ENCODE measurements around the gene CACFD1.

Gene CACFD1

DNA sequence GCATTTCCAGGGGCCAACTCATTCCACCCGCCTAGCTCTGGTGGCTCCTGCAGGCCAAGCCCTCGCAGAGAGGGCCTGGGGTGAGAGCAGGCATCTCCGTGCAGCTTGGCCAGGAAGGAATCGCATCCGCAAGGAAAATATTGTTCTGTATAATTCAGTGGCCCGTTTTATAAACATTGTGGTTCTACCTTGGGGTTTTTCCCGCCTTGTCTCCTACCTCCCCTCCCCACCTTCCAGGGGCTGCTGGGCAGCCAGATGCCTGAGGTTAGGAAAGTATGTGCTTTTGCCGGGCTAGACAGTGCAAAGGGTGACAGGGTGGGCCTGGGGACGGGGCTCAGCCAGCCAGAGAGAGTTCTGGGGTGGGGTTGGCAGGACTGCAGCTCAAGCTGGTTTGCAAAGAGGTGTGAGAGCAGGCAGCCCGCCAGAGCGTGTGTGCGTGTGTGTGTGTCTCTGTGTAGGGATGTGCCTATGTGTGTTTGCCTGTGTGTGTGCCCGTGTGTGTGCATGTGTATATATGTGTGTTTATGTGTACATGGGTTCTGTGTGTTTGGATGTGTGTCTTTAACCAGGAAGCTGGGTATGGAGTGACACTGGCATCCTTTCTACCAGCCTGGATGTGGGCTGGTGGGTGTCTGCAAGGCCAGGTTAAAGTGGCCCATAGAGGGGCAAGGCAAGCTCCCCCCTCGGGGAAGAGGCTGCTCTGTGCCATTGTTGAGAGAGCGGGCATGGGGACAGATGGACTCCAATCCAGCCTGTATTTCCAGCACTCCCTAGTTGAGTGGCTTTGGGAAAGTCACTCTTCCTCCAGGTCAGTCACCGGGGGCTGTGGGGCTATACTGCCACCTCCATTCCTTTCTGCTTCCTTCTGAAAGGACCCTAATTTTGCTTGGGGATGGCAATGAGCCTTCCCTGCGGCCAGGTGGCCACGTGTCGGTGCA lies 29.7 kb downstream of the CACFD1 start:
- H3K79me1 ChIP-seq (ENCODE audit: low read depth, low read length): peaks cover 2% of the 10 kb centered on the region
- H3K4me1 ChIP-seq (ENCODE audit: control insufficient read depth in 2 of 2, insufficient read depth in 1 of 2, low read depth in 1 of 2, low read length in 2 of 2): peaks cover 0 to 12% of the 10 kb centered on the region in 2 donors
- H3K4ac ChIP-seq (ENCODE audit: low read length): no peak overlapping the region
- H3K4me2 ChIP-seq (ENCODE audit: insufficient read depth, low read length, poor library complexity, severe bottlenecking): no peak overlapping the region
- H3K4me3 ChIP-seq (ENCODE audit: low read length in 2 of 2): no peak overlapping the region
- peak overlapping the region; percentile 19 for H4K8ac ChIP-seq (ENCODE audit: low read depth, low read length)
- peak overlapping the region; percentile 6 for H3K14ac ChIP-seq (ENCODE audit: low read length)
- H2BK15ac ChIP-seq (ENCODE audit: low read length): peak overlapping the region; percentile 71
- H4K91ac ChIP-seq (ENCODE audit: low read depth, low read length, poor library complexity): no peak overlapping the region
- no peak overlapping the region for H3K18ac ChIP-seq (ENCODE audit: low read length)
- peak overlapping the region; percentile 79 for H2AK5ac ChIP-seq (ENCODE audit: low read depth, low read length)
- no peaks in the 10 kb centered on the region for H3K36me3 ChIP-seq (replicated peaks in 1 of 2; ENCODE audit: control insufficient read depth in 2 of 2, insufficient read depth in 2 of 2, low read length in 2 of 2)
- no peaks in the 10 kb centered on the region for H3K9me3 ChIP-seq (replicated peaks in 1 of 2; ENCODE audit: control insufficient read depth in 2 of 2, insufficient read depth in 1 of 2, low read depth in 1 of 2, low read length in 2 of 2)
- no peak overlapping the region for H2BK5ac ChIP-seq (ENCODE audit: low read length)
- no peak overlapping the region for H2BK12ac ChIP-seq (ENCODE audit: low read length)
- peak overlapping the region; percentile 60 for H3K9ac ChIP-seq (ENCODE audit: low read depth, low read length, poor library complexity)
- H2BK120ac ChIP-seq (ENCODE audit: low read depth, low read length): peak overlapping the region; percentile 18
- H3K27me3 ChIP-seq (ENCODE audit: control insufficient read depth in 3 of 3, insufficient read depth in 3 of 3, low read depth in 1 of 3, low read length in 3 of 3): peaks cover 0 to 35% (median 0%) of the 10 kb centered on the region in 3 experiments
- H2AFZ ChIP-seq (ENCODE audit: low read length): no peak overlapping the region
- no peak for DNase-seq (ENCODE audit: low spot score)
- H3K23ac ChIP-seq (ENCODE audit: low read depth, low read length, poor library complexity): peak overlapping the region; percentile 17
- H3K27ac ChIP-seq (replicated peaks; ENCODE audit: low read length): no peak overlapping the region
- WGBS, 2 donors (ENCODE audit: extremely low coverage in 2 of 2, insufficient read length in 2 of 2, insufficient replicate concordance in 1 of 2): no CpG with 5 or more reads among the region's 19 CpGs

DNA sequence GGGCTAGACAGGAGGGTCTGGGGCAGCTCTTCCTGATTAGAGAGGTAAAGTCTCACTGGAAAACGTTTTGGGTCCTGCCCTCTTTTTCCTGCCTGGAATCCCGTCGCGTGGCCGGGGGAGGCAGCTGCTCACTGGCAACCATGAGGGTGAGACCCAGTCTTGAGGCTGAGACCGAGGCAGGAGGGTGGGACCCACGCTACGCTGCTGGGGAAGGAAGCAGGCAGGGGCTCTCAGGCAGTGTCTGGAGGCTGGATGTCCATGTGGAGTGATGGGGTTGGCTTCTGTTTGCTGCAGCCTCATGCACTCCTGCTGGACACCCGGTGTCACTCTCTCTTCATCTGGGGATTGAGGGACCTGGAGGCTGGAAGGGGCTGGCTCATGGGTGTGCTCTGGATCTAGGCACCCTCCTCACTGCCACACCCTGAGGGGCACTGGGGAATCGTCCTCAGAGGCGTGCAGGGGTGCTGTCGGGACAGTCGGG lies 30.5 kb downstream of the CACFD1 start:
- peak overlapping the region; percentile 67 for H2BK15ac ChIP-seq (ENCODE audit: low read length)
- no peak overlapping the region for H4K8ac ChIP-seq (ENCODE audit: low read depth, low read length)
- peaks cover 0 to 12% of the 10 kb centered on the region in 2 donors for H3K4me1 ChIP-seq (ENCODE audit: control insufficient read depth in 2 of 2, insufficient read depth in 1 of 2, low read depth in 1 of 2, low read length in 2 of 2)
- H2BK120ac ChIP-seq (ENCODE audit: low read depth, low read length): peak overlapping the region; percentile 18
- H3K9me3 ChIP-seq (replicated peaks in 1 of 2; ENCODE audit: control insufficient read depth in 2 of 2, insufficient read depth in 1 of 2, low read depth in 1 of 2, low read length in 2 of 2): no peaks in the 10 kb centered on the region
- H3K4me3 ChIP-seq (ENCODE audit: low read length in 2 of 2): no peak overlapping the region
- H3K4me2 ChIP-seq (ENCODE audit: insufficient read depth, low read length, poor library complexity, severe bottlenecking): no peak overlapping the region
- H2AFZ ChIP-seq (ENCODE audit: low read length): no peak overlapping the region
- H3K4ac ChIP-seq (ENCODE audit: low read length): no peak overlapping the region
- no peak overlapping the region for H4K91ac ChIP-seq (ENCODE audit: low read depth, low read length, poor library complexity)
- no peak overlapping the region for H2BK5ac ChIP-seq (ENCODE audit: low read length)
- H2AK5ac ChIP-seq (ENCODE audit: low read depth, low read length): peak overlapping the region; percentile 37
- WGBS, 2 donors (ENCODE audit: extremely low coverage in 2 of 2, insufficient read length in 2 of 2, insufficient replicate concordance in 1 of 2): no CpG with 5 or more reads among the region's 13 CpGs
- H3K79me1 ChIP-seq (ENCODE audit: low read depth, low read length): peaks cover 2% of the 10 kb centered on the region
- H3K18ac ChIP-seq (ENCODE audit: low read length): peak overlapping the region; percentile 80
- H3K27ac ChIP-seq (replicated peaks; ENCODE audit: low read length): no peak overlapping the region
- H3K14ac ChIP-seq (ENCODE audit: low read length): peak overlapping the region; percentile 6
- DNase-seq (ENCODE audit: low spot score): no peak
- no peak overlapping the region for H3K23ac ChIP-seq (ENCODE audit: low read depth, low read length, poor library complexity)
- peaks cover 0 to 35% (median 0%) of the 10 kb centered on the region in 3 experiments for H3K27me3 ChIP-seq (ENCODE audit: control insufficient read depth in 3 of 3, insufficient read depth in 3 of 3, low read depth in 1 of 3, low read length in 3 of 3)
- H3K9ac ChIP-seq (ENCODE audit: low read depth, low read length, poor library complexity): peak overlapping the region; percentile 30
- peak overlapping the region; percentile 41 for H2BK12ac ChIP-seq (ENCODE audit: low read length)
- no peaks in the 10 kb centered on the region for H3K36me3 ChIP-seq (replicated peaks in 1 of 2; ENCODE audit: control insufficient read depth in 2 of 2, insufficient read depth in 2 of 2, low read length in 2 of 2)

DNA sequence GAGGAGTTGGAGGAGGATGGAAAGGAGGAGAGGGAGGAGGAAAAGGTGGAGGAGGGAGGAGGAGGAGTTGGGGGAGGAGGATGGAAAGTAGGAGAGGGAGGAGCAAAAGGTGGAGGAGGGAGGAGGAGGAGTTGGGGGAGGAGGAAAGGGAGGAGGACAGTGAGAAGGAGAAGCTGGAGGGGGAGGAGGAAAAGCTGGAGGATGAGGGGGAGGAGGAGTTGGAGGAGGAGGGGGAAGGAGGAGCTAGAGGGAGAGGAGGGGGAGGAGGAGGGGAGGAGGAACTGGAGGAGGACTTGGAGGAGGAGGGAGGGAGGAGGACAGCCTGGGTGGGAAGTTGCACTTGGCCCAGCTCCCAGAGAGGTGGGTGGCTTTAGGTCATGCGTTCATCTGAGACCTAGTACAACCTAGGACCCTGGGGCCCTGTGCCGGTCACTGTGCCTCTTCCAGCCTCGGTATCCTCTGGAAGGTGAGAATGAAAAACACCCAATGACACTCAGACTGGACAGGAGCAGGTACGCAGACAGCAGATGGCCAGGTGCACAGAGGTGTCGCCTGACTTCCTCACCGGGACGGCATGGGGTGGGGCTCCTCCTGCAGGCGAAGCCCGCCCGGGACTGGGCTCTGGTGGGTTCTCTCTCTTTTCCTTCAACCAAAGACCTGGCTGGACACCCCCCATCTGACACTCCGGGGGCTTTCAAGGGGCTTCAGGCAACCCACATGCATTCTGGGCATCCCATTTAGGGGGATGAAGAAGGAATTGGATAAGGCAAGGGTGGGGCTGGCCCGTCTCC lies 31.3 kb downstream of the CACFD1 start:
- no peak for DNase-seq (ENCODE audit: low spot score)
- Histone ChIP-seq H3K27ac (replicated peaks; ENCODE audit: low read length) (no peak overlapping the region), H3K4ac (ENCODE audit: low read length) (no peak overlapping the region), H4K91ac (ENCODE audit: low read depth, low read length, poor library complexity) (no peak overlapping the region), H3K27me3 (ENCODE audit: control insufficient read depth in 3 of 3, insufficient read depth in 3 of 3, low read depth in 1 of 3, low read length in 3 of 3) (peaks cover 0 to 35% (median 7%) of the 10 kb centered on the region in 3 experiments), H3K4me3 (ENCODE audit: low read length in 2 of 2) (no peak overlapping the region), H3K14ac (ENCODE audit: low read length) (no peak overlapping the region), H2BK15ac (ENCODE audit: low read length) (no peak overlapping the region), H3K23ac (ENCODE audit: low read depth, low read length, poor library complexity) (no peak overlapping the region), H3K79me1 (ENCODE audit: low read depth, low read length) (no peaks in the 10 kb centered on the region), H2BK12ac (ENCODE audit: low read length) (no peak overlapping the region), H2AFZ (ENCODE audit: low read length) (no peak overlapping the region), H3K4me2 (ENCODE audit: insufficient read depth, low read length, poor library complexity, severe bottlenecking) (no peak overlapping the region), H4K8ac (ENCODE audit: low read depth, low read length) (no peak overlapping the region), H3K36me3 (replicated peaks in 1 of 2; ENCODE audit: control insufficient read depth in 2 of 2, insufficient read depth in 2 of 2, low read length in 2 of 2) (peaks cover 0 to 5% of the 10 kb centered on the region in 2 donors), H2BK5ac (ENCODE audit: low read length) (no peak overlapping the region), H3K18ac (ENCODE audit: low read length) (no peak overlapping the region), H3K9me3 (replicated peaks in 1 of 2; ENCODE audit: control insufficient read depth in 2 of 2, insufficient read depth in 1 of 2, low read depth in 1 of 2, low read length in 2 of 2) (peaks cover 0 to 8% of the 10 kb centered on the region in 2 donors), H3K4me1 (ENCODE audit: control insufficient read depth in 2 of 2, insufficient read depth in 1 of 2, low read depth in 1 of 2, low read length in 2 of 2) (peaks cover 3 to 12% of the 10 kb centered on the region in 2 donors), H2AK5ac (ENCODE audit: low read depth, low read length) (no peak overlapping the region), H2BK120ac (ENCODE audit: low read depth, low read length) (no peak overlapping the region), H3K9ac (ENCODE audit: low read depth, low read length, poor library complexity) (no peak overlapping the region)
- no CpG with 5 or more reads among the region's 12 CpGs for WGBS, 2 donors (ENCODE audit: extremely low coverage in 2 of 2, insufficient read length in 2 of 2, insufficient replicate concordance in 1 of 2)

DNA sequence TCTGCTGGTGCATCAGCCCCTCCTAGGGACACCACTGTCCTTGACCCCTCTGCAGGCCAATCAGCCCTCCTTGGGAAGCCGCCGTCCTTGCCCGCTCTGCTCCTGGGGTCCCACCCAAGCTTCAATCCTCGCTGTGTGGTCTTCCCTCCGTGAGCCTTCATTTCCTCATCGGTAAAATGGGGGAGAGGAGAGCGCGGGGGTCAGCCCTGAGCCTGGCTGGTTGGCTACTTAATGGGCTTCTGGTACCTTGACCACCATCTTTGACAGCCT lies 31.8 kb downstream of the CACFD1 start:
- Histone ChIP-seq H3K27me3 (ENCODE audit: control insufficient read depth in 3 of 3, insufficient read depth in 3 of 3, low read depth in 1 of 3, low read length in 3 of 3) (peaks cover 0 to 40% (median 8%) of the 10 kb centered on the region in 3 experiments), H3K27ac (replicated peaks; ENCODE audit: low read length) (no peak overlapping the region)
- no CpG with 5 or more reads among the region's 8 CpGs for WGBS, 2 donors (ENCODE audit: extremely low coverage in 2 of 2, insufficient read length in 2 of 2, insufficient replicate concordance in 1 of 2)

More for the DNA sequence above, 31.8 kb downstream of the CACFD1 start:
- Histone ChIP-seq H3K4me2 (ENCODE audit: insufficient read depth, low read length, poor library complexity, severe bottlenecking) (no peak overlapping the region), H2BK15ac (ENCODE audit: low read length) (no peak overlapping the region), H4K91ac (ENCODE audit: low read depth, low read length, poor library complexity) (no peak overlapping the region), H3K36me3 (replicated peaks in 1 of 2; ENCODE audit: control insufficient read depth in 2 of 2, insufficient read depth in 2 of 2, low read length in 2 of 2) (peaks cover 0 to 6% of the 10 kb centered on the region in 2 donors), H2BK12ac (ENCODE audit: low read length) (no peak overlapping the region), H4K8ac (ENCODE audit: low read depth, low read length) (no peak overlapping the region), H3K4me1 (ENCODE audit: control insufficient read depth in 2 of 2, insufficient read depth in 1 of 2, low read depth in 1 of 2, low read length in 2 of 2) (peaks cover 6 to 13% of the 10 kb centered on the region in 2 donors), H3K4me3 (ENCODE audit: low read length in 2 of 2) (no peak overlapping the region), H3K14ac (ENCODE audit: low read length) (no peak overlapping the region), H3K23ac (ENCODE audit: low read depth, low read length, poor library complexity) (no peak overlapping the region), H2BK5ac (ENCODE audit: low read length) (no peak overlapping the region), H3K4ac (ENCODE audit: low read length) (no peak overlapping the region), H3K9me3 (replicated peaks in 1 of 2; ENCODE audit: control insufficient read depth in 2 of 2, insufficient read depth in 1 of 2, low read depth in 1 of 2, low read length in 2 of 2) (peaks cover 0 to 9% of the 10 kb centered on the region in 2 donors), H3K9ac (ENCODE audit: low read depth, low read length, poor library complexity) (no peak overlapping the region), H2AK5ac (ENCODE audit: low read depth, low read length) (no peak overlapping the region), H3K18ac (ENCODE audit: low read length) (no peak overlapping the region), H2BK120ac (ENCODE audit: low read depth, low read length) (no peak overlapping the region), H3K79me1 (ENCODE audit: low read depth, low read length) (no peaks in the 10 kb centered on the region), H2AFZ (ENCODE audit: low read length) (no peak overlapping the region)
- no peak for DNase-seq (ENCODE audit: low spot score)
